SK-N-DZ (cell line): Measurements from ENCODE around the gene DYSF.

Experiments
- DNase-seq: peaks from one replicate; pipeline ENCODE4 v3.0.0-alpha.2; 2015; ENCODE audit warnings: low spot score

The DYSF gene

DNA sequence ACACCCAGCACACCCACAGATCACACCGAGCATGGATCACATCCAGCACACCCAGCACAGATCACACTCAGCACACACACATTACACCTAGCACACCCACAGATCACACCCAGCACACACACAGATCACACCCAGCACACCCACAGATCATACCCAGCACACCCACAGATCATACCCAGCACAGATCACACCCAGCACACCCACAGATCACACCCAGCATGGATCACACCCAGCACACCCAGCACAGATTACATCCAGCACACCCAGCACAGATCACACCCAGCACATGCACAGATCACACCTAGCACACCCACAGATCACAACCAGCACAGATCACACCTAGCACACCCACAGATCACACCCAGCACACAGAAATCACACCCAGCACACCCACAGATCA, 118.6 kb downstream of the DYSF start:
- no peak for DNase-seq

DNA sequence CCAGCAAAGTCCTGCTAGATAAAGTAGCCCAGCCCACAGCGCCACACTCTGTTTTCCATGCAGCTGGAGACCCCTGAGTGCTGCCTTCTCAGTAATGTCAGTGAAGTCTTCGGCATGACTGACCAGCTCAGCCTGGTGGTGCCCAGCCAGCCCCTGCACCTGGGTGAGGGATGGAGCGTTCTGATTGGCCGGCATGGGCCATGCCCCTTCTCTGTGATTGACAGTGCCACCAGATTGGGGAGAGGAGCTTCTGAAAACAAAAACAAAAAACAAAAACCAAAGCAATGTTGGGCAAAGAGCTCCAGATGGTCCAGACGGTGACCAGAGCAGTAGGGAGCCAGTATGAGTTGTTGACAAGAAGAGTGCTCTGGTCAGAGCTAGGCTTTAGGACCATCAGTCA, 122.6 kb downstream of the DYSF start:
- no peak for DNase-seq

DNA sequence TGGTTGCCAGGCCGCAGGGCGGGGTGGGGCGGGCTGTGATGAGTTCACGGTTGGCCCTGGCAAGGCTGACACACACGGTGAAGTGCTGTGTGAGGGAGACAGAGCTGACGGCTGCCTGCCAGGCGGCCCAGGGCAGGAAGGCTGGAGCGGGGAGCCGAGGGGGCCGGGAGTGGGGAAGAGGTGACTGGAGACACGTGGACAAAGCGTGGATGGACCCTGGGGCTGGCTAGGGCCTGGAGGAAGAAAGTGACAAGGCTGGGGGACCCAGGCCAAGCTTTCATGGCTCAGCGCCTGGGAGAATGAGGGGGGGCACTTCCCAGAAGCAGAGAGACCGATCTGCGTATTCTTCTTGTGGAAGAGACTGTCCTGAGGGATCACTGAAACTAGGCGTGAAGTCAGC, 123.2 kb downstream of the DYSF start:
- DNase-seq: no peak

DNA sequence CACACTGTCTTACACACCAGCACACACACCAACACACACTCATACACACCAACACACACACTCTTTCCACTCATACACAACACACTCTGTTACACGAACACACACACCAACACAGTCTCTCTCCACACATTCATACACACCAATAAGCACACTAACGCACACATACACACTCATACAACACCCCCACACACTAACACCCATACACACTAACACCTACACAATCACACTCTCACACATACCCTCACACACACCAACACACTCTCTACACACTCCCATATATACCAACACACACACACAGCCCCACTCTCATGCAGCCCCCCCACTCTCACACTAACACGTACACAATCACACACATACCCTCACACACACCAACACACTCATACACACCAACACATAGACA, 123.8 kb downstream of the DYSF start:
- DNase-seq: no peak

DNA sequence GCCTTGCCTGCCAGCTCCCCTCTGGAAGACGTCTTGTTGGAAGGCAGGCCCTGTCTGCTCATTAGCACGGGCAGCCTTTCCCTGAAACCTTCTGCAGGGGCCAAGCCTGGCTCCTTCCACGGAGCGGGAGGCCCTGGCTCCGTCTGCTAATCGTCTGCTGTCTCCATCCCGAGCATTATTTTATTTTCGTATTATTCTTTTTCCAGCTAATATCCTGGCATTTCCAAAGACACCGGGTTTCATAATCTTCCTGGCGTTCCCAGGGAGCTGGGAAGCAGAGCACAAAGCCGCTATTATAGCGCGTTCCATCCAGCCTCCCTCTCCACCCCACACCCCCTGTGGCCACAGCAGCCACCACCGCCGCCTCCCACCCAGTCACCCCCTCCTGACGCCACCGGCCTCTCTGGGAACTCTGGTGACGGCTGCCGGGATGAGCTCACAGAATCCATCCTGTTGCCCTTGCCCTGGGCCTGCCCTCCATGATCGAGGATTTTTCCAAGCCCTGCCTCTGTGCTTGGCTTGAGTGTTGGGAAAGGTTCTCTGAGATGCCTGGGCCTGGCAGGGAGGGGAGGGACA, 125.5 kb downstream of the DYSF start:
- no peak for DNase-seq

DNA sequence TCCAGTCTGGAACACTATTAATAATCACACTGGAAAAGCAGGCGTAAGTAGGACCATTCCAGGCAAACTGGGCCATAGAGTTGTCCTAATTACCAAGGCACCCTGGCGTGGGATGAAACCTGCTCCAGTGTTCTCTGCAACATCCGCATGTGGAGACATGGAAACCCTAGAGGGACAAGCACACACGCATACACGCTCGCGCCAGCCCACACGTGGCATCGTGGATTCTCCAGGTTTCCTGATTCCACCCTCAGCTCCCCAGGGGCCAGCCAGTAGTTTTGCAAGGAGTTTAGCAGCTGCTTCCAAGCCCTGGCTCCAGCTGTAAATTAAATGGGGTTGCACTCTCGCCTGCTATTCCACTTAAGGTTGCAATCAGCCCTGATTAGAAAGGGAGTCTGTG, 127.7 kb downstream of the DYSF start:
- DNase-seq: no peak

DNA sequence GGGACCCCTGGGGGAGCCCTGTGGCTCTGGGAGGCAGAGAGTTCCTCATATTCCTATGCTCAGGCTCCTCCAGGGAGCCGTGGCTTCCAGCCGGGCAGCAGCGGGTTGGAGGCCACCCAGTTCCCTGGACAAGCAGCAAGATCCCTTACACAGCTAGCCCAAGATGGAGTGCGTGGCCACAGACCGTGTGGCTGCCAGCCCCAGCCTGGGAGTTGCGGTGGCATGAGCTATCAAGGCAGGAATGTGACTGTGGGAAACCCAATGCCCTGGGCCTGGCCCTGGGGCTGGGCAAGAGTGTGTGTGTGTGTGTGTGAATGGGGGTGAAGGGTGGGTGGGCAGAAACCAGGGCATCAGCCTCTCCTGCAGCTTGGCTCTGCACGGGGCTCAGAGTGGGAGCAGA, 130.5 kb downstream of the DYSF start:
- no peak for DNase-seq

DNA sequence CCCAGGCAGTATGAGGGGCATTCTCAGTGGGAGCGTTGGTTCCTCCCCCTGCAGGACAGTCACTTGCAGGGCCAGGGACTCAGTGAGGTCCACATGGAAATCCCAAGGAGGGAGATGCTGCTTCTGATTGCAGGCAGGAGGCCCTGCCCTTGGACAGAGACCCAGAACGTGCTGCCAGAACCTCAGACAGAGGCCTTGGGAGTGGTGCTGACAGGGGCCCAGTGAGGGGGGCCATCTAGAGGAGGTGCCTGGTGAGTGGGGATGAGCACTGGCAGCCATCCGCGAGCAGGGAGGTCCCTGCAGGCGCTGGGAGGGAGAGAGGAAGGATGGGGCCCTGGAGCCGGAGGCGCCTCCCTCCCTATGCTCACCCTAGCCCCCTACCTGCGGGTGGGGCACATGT, 133.1 kb downstream of the DYSF start:
- DNase-seq: no peak

DNA sequence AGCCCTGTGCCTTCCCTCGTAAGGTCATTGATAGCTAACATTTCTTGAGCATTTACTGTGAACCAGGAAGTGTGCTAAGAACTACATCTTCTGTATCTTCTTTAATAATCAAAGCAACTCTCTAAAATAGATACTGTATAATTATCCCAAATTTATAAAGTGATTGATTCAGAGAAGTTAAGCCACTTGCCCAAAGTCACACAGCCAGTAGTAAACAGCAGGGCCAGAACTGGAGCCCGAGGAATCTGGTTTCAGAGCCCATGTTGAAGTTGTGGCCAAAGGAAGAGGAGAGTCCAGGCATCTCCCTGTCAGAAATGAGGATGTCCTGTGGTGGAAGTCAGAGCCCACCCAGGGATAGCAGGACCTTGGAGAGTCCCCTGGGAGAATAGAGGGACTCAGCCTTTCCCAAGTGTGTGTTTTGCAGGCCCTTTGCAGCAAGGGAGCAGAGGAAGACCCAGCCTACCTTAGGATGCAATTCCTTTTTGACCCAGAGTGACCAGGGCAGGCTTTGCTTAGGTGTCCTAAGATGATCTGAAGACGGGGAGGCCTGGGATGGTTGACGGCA, 134.2 kb downstream of the DYSF start:
- DNase-seq: no peak

DNA sequence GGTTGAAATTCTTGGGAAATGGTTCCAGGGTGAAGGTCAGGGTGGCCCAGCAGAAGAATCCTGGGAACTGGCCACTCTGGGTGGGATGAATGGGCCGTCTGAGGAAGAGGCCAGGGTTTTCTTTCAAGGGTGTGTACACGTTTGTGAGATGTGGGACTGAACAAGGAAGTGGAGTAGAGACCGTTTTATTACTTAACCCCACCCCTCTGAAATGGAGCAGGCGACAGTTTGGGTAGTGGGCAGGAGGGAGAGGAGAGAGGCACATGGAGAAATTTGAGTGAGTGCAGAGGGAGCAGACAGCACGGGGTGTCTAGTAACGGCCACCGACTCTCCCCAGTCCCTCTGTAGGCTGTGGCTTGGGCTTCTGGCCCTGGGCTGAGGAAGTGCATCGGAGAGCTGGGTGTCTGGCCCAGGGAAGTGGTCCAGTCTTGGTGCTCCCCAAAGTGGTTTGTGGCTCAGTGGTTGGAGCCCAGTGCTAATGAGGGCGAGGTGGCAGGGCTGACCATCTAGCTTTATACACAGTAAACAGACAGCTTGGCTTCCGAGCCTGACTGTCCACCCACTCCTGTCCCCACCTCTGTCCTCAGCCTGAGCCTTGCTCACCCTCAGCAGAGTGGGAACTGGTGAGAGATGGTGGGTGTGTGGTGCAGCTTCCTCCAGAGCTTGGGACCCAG, 135.3 kb downstream of the DYSF start:
- DNase-seq: no peak

DNA sequence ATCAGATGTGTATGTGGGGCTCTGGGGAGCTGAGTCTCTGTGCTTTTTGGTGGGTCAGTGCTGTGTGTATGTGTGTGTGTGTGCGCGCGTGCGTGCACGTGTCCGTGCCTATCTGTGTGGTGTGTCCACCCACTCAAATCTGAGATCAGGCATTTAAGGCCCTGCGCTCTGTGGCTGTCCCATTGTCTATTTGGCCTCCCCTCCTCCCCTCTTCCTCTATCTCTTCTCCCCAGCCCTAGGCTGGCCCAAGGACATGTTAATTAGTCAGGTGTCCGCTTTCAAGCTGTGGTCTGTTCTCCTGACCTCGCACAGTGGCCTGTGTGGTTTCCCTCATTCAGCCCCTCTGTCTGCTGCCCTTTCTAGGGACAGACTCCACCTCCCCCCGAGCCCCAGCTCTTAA, 136.4 kb downstream of the DYSF start:
- DNase-seq: no peak

DNA sequence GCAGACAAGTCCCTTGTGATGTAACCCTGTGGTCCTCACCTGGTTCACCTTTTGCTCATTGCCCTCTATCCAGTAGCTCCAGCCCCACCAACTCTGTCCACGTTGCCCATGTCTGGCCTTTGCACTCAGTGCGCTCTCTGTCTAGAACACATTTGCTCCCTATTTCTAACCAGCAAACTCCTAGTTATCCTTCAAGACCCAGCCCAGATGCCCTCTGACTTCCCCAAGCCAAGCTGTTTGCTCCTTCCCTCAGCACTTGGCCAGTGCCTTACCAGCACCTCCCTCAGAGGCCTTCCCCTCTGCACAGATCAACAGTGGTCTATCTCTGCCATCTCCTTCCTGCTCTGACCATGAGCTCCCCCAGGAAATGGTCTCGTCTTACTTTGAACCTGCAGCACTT, 137.7 kb downstream of the DYSF start:
- DNase-seq: no peak

DNA sequence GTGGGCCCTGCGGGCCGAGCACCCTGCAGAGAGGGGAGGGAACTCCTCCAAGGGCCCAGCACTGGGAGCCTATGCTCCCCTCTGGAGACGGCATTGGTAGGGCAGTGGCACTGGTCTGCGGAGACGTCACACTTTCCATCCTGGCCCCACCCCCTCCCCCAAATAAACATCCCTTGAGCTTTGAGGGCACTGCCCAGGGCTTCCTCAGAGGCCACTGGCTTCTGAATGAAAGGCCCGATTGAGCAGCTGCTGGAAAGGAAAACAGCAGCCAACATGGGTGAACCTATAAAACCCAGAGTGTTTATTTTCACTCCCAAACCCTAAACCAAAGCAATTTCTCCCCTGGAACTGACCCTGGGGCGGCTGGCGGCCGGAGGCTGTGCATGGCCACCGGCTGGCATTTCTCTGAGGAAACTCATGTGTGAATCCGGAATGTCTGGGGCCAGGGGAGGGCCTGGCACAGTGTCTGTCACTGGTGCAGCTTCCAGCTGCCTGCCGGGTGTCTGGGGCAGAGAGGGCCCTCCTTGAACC, 138.9 kb downstream of the DYSF start:
- no peak for DNase-seq

DNA sequence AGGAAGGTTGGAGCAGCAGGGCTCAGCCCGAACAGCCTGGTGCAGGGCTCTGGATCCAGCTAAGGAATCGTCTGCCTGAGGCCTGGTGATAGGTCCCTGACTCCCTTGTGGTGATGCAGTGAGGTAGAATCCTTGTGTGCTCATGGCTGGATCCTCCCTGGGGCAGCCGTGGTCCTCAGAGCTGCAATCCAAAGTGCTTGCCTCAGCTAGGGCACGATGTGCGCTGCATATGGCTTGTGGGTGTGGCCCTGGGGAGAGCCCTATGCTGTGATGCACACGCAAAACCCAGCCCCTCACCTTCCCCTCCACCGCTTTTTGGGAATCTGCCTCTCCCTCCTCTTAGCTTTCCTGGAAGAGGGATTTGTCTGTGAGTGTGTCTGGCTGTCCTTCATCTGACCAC, 142.2 kb downstream of the DYSF start:
- peak; percentile 11 for DNase-seq

DNA sequence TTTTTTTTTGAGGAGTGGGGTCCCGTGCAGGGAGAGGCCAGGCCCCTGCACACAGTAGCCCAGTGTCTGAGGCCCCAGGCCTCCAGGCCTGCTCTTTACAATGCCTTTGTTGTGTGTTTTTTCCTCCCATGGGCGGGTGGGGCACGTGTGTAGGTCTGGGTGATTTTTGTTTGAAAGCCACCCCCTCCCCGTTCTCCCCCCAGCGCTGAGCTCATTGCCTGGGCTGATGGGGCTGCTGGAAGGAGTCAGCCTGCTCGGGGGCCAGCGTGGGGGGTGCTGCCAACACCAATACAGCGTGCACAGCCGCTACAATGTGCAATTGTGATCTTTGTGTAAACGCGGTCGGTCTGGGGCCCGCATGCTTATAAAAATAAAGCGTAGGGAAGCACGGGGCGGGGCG, 142.7 kb downstream of the DYSF start:
- no peak for DNase-seq

DNA sequence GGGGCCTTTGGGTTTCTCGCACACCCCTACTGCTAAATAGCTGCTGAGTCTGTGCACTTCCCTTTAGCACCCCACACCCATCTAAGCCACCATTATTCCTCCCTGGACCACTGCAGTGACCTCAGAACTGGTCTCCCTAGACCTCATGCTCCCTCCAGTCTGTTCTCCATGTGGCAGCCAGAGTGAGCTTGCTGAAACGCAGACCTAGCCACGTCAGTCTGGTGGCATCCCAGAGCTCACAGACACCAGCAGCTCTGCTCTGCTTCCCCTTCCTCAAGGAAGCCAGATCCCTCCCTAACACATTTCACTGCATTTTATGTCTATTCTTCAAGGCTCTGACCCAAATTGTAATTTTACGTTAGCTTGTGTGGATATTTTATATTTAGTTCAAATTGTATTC, 144.4 kb downstream of the DYSF start:
- no peak for DNase-seq

DNA sequence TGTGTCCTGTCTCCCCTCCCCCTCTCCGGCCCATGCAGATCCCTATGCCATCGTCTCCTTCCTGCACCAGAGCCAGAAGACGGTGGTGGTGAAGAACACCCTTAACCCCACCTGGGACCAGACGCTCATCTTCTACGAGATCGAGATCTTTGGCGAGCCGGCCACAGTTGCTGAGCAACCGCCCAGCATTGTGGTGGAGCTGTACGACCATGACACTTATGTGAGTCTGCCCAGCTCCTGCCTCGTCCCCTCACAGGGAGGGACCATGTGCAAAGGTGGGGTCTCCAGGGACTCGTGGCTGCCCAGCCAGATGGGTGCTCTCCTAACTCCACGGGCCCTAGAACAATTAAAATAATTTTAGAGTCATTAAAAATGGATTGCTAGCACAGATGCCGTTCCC, 145.2 kb downstream of the DYSF start:
- DNase-seq: no peak

DNA sequence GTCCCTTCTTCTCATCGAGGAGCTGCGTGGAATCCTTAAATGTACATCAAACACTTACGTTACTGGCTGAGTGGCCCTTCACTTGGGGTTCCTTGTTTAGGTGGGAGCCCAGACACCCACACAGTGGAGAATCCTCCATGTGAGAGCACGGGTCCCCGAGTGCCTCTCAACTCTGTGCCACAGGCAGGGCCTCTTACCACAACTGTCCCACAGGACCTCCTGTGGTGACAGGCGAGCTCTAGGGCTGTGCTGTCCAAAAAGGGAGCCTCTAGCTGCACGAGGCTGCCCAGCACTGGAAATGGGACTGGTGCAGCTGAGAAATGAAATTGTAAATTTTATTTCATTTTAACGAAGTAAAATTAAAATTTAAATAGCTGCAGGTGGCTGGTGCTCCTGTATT, 145.7 kb downstream of the DYSF start:
- no peak for DNase-seq

DNA sequence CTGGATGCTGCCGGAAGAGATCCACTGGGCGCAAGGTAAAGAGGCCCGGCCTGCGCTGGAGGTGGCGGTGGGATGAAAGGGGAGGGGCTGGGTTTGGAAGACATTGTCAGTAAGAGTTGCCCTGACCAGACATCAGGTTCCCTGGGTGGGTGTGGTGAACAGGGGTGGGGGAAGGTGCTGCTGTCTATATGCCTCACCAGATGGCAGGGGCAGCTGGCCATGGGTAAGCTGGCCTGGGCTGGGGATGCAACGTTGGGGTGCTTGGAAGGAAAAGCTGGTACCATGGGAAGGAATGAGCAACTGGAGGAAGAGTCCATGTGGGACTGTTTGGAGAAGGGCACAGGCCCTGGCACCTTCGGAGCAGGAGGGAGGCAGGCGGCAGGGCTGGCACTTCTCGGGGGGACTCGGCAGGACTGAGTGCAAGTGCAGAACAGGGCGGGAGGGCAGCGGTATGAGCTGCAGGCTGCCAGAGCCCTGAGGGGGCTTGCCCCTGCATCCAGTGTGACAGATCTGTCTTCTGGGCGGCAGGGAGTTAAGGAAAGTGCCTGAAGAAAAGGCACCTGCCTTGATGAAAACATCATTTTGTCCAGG, 146.4 kb downstream of the DYSF start:
- DNase-seq: no peak

DNA sequence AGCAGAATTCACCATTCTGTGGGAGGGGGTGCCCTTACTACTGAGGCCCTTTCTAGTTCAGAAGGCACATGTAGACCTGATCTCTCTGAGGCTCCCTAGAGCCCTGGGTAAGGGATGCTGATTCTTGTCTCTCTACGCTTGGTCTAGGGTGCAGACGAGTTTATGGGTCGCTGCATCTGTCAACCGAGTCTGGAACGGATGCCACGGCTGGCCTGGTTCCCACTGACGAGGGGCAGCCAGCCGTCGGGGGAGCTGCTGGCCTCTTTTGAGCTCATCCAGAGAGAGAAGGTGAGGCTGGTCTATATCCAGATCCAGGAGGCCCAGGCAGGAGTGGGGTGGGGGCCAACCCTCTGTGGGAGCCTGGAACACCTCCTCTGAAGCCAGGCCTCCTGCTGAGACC, 147.2 kb downstream of the DYSF start:
- no peak for DNase-seq

DNA sequence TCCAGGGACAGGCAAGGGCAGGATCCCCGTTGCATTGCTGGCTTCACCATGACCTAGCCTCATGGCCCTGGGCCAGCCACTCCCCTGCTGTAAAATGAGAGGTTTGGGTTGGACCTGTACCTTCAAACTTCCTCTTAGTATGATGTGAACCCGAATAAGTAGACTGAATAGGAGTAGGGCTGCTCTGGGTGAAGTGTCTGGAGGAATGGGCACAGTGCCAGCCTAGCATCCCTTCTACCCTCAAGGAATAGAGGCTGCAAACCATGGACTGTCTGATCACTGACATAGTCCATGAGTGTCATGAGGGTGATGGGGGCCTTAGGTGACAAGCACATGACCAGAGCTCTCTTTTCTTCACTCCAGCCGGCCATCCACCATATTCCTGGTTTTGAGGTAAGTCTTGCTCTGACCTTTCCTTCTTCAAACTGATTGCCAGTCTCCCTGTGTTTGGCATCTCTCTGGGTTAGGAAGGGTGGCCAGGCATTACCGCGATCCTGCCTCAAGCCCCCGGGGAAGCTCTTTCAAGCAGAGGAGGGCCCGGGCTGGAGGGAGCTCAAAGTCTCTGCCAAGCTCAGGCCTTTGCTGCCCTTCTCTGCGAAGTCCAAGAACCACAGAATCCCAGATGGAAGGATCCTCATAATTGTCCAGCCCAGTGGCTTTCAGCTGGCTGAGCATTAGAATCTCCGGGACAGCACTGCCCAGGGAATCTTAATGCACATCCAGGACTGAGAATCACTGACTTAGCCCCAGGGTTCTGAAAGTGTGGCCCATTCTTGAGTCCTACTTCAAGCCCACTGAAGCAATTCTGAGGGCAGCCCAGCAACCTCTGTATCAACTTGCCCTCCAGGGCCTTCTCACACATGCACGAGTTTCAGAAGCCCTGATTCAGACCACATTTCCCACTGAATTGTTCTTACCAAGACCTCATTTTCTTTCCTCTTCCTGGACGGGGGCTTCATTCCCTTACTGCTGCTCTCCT, 148.1 kb downstream of the DYSF start:
- DNase-seq: no peak

DNA sequence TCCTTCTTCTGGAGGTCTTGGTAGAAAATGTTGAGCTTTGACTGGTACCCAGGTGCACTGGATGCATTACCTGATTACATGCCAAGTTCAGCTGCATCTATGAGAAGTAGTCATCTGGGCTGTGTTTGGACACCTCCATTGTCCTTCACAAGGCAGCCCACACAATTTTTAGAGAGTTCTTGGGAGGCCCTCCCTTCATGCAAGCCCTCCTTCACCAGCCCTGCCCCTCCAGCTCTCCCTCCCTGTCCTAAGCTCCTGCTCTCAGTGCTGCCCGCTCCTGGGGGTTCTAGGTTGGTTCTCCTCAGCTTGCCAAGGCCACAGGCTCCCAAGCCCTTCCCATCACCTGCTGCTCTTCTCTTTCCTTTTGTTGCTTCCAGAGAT, 148.7 kb downstream of the DYSF start:
- no peak for DNase-seq
